ENCODE data around the gene EGFR.

Gene EGFR

DNA sequence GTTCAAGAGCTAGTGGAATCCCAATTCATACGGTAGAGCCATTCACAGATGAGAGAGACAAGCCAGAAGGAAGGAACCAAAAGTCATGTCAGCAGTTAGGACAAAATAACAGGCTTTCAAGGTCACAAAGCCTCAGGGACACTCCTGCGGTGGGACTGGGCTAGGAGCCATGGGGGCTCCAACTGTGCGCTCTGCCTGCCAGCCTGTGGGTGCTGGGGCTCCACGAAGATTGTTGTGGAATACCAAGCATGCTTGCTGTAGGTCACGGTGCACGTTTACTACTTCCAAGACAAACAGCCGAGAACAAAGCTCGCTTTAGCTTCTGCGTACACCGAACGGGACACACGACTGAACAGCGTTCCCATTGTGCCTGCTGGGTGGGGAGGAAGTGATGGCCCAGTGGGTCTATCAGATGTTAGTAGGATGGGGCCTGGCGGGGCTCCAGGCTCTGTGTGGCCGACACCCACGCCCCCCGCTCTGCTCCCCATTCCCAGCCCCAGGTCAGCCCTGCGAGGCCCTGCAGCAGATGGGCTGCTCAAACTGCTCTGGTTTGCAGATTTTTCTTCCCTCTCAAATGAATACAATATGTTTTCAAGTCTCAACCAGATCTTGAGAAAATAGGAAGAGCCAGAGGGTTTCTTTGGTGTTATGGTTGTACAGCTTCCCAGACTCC lies 158.9 kb downstream of the EGFR start:
- DNase-seq, result no peak

DNA sequence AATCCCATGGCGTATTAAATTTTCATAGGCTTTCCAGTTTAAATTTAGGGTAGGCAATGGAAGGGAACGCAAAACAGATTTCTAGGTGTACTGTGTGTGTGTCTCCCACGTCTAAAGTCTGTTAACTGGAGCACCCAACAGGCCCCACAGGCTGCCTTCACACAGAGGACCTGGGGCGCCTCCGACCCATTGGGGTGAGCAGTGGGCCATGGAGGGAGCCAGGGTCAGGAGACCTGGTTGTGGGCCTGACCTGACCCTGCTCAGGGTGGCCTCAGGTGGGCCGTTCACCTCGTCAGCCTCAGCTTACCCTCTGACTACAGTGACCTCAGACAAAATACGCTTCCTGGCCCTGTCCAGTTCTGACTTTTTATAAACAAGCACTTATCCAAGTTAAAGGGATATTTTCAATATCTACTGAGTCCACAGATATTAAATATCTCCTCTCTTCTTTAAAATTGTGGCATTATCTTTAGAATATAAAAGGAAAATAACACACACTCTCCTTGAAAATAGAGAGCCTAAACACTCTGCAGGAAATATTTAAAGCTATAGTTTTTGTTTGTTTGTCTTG lies 159.6 kb downstream of the EGFR start:
- no peak for DNase-seq

DNA sequence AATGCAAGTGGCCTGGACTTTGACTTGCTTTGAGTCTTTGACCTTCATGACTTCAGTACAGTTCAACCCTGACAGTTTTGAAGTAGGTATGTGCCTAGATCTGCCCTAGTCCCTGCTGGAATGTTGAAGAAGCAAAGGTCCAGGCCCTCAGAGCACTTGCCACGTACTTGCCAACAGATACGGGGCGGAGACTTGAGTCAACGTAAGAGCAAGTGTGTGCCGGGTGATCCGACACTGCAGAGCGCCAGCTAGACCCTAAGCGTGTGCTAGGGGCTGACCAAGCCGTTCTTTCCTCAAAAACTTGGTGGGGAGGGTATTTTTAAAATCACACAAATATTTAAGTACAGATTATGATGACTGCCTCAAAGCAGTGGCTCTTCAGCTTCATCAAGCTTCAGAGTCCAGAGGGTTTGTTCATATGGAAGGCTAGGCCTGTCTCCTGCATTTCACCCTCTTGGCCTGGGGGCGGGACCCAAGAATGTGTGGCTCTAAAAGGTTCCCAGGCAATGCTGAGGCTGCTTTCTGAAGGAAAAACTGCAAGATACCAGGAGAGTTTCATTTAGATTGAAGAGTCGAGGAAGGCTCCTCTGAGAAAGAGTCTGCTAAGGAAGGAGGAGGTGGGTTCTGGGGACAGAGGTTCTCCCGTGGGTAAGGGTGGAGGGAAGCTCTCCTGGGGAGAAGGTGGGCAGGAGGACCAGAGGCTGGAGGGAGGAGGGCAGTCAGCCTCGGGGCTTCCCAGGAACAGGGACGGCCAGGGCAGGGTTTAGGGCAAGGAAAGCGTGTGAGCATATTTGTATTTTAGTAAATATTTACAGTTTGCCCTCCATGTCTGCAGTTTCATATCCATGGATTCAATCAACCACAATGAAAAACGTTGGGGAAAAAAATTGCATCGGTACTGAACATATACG lies 160.3 kb downstream of the EGFR start:
- no peak for DNase-seq

DNA sequence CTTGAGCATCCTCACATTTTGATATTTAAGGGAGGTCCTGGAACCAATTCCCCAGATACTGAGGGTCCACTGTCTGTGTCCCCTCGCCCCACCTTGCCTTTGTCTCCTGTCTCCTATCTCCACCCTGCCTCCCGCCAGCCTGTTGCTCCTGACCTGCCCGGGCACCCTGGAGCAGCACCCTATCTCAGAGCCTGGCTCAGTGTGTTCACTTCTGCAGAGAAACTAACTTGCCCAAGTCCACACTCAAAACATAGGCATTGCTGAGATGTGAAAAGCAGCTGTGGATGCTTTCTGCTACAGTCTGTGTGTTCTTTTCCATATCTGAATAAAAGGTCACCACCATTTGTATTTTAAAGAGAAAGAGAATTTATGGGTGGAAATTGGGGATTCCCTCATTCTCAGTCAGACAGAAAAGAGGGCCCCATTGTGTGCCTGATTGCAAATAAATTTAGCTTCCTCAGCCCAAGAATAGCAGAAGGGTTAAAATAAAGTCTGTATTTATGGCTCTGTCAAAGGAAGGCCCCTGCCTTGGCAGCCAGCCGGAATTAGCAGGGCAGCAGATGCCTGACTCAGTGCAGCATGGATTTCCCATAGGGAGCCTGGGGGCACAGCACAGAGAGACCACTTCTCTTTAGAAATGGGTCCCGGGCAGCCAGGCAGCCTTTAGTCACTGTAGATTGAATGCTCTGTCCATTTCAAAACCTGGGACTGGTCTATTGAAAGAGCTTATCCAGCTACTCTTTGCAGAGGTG lies 161.3 kb downstream of the EGFR start:
- no peak for DNase-seq

DNA sequence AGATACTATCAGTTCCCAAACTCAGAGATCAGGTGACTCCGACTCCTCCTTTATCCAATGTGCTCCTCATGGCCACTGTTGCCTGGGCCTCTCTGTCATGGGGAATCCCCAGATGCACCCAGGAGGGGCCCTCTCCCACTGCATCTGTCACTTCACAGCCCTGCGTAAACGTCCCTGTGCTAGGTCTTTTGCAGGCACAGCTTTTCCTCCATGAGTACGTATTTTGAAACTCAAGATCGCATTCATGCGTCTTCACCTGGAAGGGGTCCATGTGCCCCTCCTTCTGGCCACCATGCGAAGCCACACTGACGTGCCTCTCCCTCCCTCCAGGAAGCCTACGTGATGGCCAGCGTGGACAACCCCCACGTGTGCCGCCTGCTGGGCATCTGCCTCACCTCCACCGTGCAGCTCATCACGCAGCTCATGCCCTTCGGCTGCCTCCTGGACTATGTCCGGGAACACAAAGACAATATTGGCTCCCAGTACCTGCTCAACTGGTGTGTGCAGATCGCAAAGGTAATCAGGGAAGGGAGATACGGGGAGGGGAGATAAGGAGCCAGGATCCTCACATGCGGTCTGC lies 162.2 kb downstream of the EGFR start:
- no peak for DNase-seq

DNA sequence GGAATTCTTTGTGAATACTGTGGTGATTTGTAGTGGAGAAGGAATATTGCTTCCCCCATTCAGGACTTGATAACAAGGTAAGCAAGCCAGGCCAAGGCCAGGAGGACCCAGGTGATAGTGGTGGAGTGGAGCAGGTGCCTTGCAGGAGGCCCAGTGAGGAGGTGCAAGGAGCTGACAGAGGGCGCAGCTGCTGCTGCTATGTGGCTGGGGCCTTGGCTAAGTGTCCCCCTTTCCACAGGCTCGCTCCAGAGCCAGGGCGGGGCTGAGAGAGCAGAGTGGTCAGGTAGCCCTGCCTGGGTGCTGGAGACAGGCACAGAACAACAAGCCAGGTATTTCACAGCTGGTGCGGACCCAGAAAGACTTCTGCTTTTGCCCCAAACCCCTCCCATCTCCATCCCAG lies 162.9 kb downstream of the EGFR start:
- no peak for DNase-seq

DNA sequence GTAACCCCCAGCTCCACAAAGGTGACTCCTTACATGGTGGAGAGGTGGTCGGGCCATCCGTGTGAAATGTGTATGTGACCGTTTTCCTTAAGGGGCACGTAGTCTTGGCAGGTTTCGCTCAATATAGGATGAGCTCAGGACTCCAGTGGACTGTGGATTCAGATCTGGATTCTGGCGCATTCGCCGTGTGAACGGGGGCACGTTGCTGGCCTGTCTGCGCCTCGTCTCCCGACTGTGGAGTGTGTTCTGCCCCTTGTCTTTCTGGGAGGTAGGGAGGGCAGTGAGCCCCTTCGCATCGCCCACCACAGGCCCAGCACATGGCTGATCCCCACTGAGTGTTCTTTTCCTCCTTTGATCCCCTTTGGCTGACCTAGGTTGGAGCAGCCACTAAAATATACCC lies 165.1 kb downstream of the EGFR start:
- no peak for DNase-seq

DNA sequence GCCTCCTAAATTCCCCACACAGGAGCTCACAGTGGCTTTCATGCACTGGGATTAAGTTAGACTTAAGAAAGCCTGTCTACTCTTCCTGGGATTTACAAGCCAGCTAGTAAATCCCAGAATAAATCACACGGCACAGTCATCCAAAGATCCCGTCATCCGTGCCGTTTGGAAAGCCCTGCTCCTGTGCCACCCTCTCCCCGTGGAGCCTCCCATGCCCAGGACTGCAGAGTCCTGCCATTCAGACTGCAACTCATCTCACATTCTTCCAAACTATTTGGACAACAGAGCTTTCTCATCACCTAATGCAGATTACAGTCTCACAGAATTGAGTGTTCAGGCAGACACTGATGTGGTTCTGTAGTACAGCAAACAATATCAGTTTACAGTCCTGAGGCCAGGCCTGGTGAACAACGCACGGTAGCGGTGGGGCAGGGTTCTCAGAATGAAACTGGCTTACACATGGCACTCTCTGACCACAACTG lies 166.5 kb downstream of the EGFR start:
- no peak for DNase-seq

DNA sequence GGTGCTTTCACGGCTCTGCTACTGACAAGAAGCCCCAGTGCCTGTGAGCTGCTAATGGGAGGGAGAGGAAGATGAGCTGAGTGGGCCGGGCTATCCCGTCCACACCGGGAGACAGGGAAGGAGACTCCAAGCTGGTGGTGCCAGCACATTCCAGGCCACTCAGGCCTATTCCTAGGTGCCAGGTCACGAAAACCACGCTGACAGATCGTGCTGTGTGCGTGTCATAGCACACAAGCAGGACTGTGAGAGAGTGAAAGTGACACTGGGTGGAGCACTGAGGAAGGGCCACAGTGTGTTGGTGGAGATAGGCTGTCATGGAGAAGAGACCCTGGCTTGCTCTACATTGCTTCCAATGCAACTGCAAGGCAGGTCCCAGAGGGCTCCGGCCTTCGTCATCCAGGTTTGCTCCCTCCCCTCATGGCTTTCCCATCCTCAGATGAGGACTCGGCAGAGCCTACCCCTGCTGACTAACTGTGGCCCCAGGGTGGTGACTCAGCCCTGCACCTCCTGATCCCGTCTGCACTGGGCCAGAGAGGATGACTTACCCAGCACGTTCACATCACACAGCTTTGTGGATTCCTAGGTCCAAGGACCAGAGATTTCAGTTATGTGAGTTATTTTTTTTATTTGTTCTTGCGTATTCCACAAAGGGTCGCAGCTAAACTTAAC lies 167.3 kb downstream of the EGFR start:
- no peak for DNase-seq

DNA sequence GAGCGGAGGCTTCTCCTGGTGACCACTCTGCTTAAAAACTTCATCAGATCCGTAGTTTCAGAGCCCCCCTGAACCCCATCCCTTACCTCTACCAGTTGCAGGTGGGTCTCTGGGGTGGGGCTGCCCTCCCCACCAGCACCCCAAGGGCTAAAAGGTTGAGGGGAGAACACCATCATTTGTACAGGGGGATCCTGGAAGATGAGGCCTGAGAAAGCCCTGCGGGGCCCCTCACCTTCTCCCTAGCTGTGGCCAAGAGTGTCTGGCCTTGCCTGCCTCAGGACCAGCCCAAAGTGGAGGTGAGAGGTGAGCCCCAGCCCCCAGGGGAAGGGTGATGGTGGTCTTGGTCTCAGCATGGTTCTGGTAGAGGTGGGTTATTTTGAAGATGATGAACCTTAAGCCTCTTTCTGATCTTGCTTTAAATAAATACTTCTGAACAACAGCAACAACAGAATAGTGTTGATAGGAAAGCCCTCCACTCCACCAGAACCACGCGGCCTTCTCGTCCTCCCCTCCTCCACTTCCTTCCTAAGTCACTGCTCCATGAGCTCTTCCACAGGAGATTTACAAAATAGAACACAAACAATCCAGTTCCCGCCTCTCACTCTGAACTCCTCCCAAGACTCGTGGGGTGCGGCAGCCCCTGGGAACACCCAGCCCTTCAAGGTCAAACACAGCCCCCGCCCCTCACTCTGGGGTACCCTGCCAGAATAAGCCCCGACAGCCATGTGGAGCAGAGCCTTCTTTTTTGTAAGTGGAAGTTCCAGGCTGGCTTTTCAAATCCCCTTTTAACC lies 169.1 kb downstream of the EGFR start:
- no peak for DNase-seq

DNA sequence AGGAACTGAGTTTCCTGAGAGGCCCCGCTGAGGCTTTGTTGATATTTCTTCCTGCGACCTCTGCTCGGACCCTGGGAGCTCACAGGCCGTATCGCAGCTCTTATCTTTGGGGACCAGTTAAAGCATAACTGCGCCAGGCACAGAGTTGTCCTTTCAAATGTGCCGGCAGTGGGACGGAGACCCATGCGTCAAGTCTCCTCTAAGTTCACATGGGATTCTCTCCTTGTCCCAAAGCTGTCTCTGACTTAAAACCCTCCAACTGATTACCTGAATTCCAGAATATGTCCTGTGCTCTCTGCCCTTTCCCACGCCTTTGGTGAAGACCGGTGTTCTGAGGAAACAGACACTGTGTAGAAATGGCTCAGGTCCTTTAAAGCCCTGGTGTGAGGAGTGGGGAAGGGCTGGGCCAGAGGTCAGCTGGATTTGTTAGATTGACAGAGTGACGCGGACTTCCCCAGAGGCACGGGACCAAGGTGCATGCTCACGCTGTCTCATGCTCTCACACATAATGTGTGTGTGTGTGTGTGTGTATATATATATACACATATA lies 169.8 kb downstream of the EGFR start:
- DNase-seq, result no peak

DNA sequence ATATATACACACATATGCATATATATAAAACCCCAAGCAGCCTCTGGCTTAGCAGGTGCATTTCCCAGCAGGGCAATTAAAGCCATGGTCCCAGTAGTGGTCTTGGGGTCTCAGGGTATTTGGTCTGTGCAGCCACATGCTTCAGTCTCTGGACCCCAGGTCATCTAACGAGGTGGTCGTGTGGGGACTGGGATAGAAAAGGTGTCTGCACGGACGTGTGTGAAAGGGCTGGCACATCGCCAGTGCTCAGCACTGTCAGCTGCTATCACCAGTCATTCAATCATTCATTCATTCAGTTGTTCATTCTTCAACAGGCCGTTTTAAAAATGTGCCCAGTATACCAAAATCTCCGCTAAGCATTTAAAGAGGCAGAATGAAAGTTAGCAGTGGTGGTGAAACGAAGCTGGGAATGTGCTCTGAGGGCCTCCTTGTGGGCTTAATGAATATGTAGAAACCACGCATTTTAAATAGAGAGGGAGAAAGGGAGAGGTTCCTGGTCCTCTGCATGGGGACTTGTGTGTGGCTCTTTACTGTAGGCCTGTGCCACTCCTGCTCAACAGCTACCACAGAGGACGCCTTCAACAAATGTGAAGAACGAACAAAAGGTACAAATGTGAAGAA lies 170.4 kb downstream of the EGFR start:
- DNase-seq, result no peak

DNA sequence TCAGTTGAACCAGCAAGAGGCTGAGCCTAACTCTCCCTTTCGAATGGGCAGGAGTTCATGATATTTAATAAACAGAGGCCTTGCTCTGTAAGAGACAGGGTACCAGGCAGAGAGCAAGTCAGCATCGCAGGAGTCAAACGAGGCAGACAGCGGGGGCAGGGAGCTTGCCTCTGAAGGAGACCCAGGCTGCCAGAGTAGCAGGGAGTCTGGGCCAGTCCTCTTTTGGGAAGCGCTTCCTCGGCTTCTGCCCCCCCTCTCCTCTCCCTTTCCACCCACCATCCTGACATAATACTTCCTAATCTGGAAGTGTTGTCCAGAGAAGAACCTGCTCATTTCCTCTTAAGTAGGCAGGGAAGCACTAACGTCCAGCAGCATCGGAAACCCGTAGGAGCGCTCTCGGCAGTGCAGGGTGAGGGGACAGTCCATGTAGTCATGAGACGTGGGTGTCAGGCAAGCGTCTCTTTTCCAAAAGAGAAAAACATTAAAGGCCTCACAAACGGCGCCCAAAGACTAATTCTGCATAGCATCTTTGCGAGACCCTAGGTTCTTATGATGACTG lies 171.1 kb downstream of the EGFR start:
- no peak for DNase-seq

DNA sequence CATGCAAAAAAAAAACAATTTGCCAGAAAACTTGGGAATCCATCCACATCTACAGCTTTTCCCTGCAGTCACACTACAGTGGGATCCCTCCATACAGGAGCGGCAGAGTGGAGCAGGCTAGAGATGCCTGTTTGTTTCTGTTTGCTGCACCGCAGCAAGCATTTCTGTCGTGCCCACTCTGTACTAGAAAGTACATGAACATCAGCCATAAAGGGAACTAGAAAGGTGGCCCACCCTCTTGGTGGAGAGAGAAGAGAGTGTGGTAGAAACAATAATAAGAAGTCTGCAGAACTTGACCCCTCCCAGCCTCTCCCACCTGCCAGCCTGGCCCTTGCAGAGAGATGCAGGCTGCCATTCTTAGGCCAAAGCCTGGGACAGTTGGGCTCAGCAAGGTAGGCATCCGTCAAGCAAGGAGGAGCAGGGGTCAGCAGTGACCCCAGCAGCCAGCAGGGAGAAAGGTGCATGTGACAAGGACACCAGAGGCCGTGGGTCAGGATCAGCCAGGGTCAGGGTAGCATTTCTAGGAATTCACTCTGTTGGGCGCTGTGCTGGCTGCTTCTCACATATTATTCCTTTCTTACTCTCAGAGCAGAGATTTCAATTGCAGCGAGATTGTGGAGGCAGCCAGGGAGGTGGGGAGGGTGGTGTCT lies 171.8 kb downstream of the EGFR start:
- DNase-seq, result no peak

DNA sequence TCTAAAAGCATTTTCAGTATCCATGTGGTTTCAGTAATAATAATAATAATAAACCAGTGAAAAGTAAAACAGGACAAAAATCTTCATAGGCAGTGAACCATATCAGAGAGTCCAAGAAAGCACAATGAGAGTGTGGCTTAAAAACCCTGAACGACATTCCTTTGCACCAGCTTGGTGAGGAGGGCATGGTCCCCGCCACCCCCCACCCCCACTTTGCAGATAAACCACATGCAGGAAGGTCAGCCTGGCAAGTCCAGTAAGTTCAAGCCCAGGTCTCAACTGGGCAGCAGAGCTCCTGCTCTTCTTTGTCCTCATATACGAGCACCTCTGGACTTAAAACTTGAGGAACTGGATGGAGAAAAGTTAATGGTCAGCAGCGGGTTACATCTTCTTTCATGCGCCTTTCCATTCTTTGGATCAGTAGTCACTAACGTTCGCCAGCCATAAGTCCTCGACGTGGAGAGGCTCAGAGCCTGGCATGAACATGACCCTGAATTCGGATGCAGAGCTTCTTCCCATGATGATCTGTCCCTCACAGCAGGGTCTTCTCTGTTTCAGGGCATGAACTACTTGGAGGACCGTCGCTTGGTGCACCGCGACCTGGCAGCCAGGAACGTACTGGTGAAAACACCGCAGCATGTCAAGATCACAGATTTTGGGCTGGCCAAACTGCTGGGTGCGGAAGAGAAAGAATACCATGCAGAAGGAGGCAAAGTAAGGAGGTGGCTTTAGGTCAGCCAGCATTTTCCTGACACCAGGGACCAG lies 172.5 kb downstream of the EGFR start:
- DNase-seq, result no peak

DNA sequence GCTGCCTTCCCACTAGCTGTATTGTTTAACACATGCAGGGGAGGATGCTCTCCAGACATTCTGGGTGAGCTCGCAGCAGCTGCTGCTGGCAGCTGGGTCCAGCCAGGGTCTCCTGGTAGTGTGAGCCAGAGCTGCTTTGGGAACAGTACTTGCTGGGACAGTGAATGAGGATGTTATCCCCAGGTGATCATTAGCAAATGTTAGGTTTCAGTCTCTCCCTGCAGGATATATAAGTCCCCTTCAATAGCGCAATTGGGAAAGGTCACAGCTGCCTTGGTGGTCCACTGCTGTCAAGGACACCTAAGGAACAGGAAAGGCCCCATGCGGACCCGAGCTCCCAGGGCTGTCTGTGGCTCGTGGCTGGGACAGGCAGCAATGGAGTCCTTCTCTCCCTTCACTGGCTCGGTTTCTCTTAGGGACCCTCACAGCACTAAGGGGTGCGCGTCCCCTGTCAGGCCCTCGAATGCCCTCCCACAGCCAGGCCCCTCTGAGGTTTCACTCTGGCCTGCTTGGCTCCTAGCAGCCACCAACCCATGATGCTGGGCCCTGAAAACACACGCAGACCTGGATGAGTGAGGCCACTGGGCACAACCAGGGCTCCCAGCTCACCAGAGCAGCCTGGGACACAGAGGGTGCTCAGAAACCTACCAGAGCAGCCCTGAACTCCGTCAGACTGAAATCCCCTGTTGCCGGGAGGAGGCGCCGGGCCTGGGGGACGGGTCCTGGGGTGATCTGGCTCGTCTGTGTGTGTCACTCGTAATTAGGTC lies 173.3 kb downstream of the EGFR start:
- DNase-seq, result no peak

DNA sequence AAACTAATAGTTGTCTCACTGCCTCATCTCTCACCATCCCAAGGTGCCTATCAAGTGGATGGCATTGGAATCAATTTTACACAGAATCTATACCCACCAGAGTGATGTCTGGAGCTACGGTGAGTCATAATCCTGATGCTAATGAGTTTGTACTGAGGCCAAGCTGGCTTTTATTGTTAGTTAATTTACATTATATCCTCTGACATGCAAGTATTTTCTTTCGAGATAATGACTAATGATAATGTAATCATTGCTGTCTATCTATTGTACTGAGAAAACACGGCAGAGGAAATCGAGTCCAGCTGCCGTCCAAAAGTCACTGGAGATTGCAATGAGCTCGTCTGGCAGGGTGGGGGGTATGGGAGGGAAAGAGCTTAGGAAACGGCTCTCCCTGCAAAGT lies 173.9 kb downstream of the EGFR start:
- no peak for DNase-seq

DNA sequence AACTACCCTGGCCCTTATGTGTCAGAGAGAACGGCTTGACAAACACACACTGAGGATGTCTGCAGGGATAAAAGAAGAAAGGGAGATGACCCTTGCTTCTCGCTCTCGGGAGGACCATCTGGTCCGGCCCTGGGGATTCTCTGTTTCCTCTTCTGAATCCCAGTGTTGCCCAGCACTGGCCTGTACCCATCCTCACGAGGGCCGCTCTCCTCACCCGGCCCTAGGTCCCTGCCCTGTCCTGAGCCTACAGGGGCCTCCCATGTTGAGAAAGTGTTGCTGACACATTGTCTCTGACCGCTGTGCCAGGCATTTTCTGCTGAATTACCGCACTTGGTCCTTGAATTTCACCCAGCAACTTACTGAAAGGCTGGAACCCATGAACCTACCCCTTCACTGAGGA lies 174.4 kb downstream of the EGFR start:
- DNase-seq, result no peak

Measured in NCI-H1417 treated with DMSO at 0.1 percent for 48 hours (cell line).